WTC11 (cell line): ENCODE measurements around the gene HHAT. TPM values are rescaled to one million over a fixed set of nuclear protein-coding genes. Genes with fewer than 3 reads are reported as not detected.

Experiments used
- ATAC-seq: fragments of 200-7000 bp; cut with Tn5 transposase; 2 replicates; pipeline ENCODE4 v1.10.0; 2021; ENCODE audit warnings: mild to moderate bottlenecking, moderate library complexity
- CTCF ChIA-PET: fragments of 300-600 bp; sonication (Branson Sonifier 250); formaldehyde crosslinking; loops from one replicate; lab custom pipeline; 2021; ENCODE audit warnings: antibody characterized with exemption; lab: Charles Lee
- POLR2A ChIA-PET: fragments of 350-600 bp; sonication (Branson Sonifier 250); formaldehyde crosslinking; loops from one replicate; lab custom pipeline; 2021; ENCODE audit warnings: antibody characterized with exemption; lab: Charles Lee
- DNase-seq: peaks from one replicate; pipeline ENCODE4 v3.0.0; 2021; ENCODE audit warnings: low spot score
- H3K27ac Mint-ChIP-seq: 2 replicates; pipeline ENCODE4 v1.8.0; 2021; ENCODE audit warnings: mixed read lengths
- H3K27me3 Mint-ChIP-seq: 2 replicates; pipeline ENCODE4 v1.8.0; 2021; ENCODE audit warnings: low read depth, mild to moderate bottlenecking, moderate library complexity, mixed read lengths
- H3K36me3 Mint-ChIP-seq: 2 replicates; pipeline ENCODE4 v1.8.0; 2021; ENCODE audit warnings: mixed read lengths
- H3K4me1 Mint-ChIP-seq: 2 replicates; pipeline ENCODE4 v1.8.0; 2022; ENCODE audit warnings: mixed read lengths
- H3K4me3 Mint-ChIP-seq: 2 replicates; pipeline ENCODE4 v1.8.0; 2021; ENCODE audit warnings: mild to moderate bottlenecking, moderate library complexity, mixed read lengths
- H3K9me3 Mint-ChIP-seq: 2 replicates; pipeline ENCODE4 v1.8.0; 2021; ENCODE audit warnings: mixed read lengths
- ARID4B ChIP-seq: sonication (generic); formaldehyde crosslinking; IDR thresholded peaks from 2 replicates; pipeline ENCODE4 v1.8.0; 2023; ENCODE audit warnings: missing genetic modification reagents, mild to moderate bottlenecking, borderline replicate concordance
- CBFB ChIP-seq: sonication (generic); formaldehyde crosslinking; IDR thresholded peaks from 2 replicates; pipeline ENCODE4 v1.8.1; 2022; ENCODE audit warnings: mild to moderate bottlenecking, low read depth, missing genetic modification reagents
- CDX4 ChIP-seq: fragments of 250-450 bp; sonication (Bioruptor Pico); IDR thresholded peaks from 2 replicates; pipeline ENCODE4 v1.9.0; 2021; ENCODE audit warnings: moderate library complexity, mild to moderate bottlenecking, inconsistent platforms, borderline replicate concordance
- CREB1 ChIP-seq: sonication (generic); formaldehyde crosslinking; IDR thresholded peaks from 2 replicates; pipeline ENCODE4 v1.8.0; 2023; ENCODE audit warnings: mild to moderate bottlenecking, missing genetic modification reagents
- E2F1 ChIP-seq: sonication (generic); formaldehyde crosslinking; IDR thresholded peaks from 2 replicates; pipeline ENCODE4 v1.8.0; 2022; ENCODE audit warnings: mild to moderate bottlenecking, missing genetic modification reagents
- E2F4 ChIP-seq: sonication (generic); formaldehyde crosslinking; IDR thresholded peaks from 2 replicates; pipeline ENCODE4 v1.8.1; 2022; ENCODE audit warnings: low read depth, mild to moderate bottlenecking, moderate library complexity, missing genetic modification reagents, borderline replicate concordance
- E2F5 ChIP-seq: sonication (generic); formaldehyde crosslinking; IDR thresholded peaks from 2 replicates; pipeline ENCODE4 v1.8.1; 2022; ENCODE audit warnings: mild to moderate bottlenecking, moderate library complexity, missing genetic modification reagents
- FOXK1 ChIP-seq: sonication (generic); formaldehyde crosslinking; IDR thresholded peaks from 2 replicates; pipeline ENCODE4 v1.8.0; 2022; ENCODE audit warnings: mild to moderate bottlenecking, moderate library complexity, missing genetic modification reagents
- MAX ChIP-seq: sonication (generic); formaldehyde crosslinking; IDR thresholded peaks from 2 replicates; pipeline ENCODE4 v1.8.0; 2022; ENCODE audit warnings: mild to moderate bottlenecking, missing genetic modification reagents
- RELA ChIP-seq: sonication (generic); formaldehyde crosslinking; IDR thresholded peaks from 2 replicates; pipeline ENCODE4 v1.8.1; 2022; ENCODE audit warnings: missing genetic modification reagents, mild to moderate bottlenecking, borderline replicate concordance
- SMAD4 ChIP-seq: sonication (generic); formaldehyde crosslinking; IDR thresholded peaks from 2 replicates; pipeline ENCODE4 v1.8.0; 2022; ENCODE audit warnings: mild to moderate bottlenecking, missing genetic modification reagents
- SOX15 ChIP-seq: fragments of 250-450 bp; sonication (Bioruptor Pico); IDR thresholded peaks from 2 replicates; pipeline ENCODE4 v1.9.0; 2021; ENCODE audit warnings: mild to moderate bottlenecking
- TEAD4 ChIP-seq: sonication (generic); formaldehyde crosslinking; IDR thresholded peaks from 2 replicates; pipeline ENCODE4 v1.8.0; 2022; ENCODE audit warnings: mild to moderate bottlenecking, missing genetic modification reagents
- USF1 ChIP-seq: sonication (generic); formaldehyde crosslinking; IDR thresholded peaks from 2 replicates; pipeline ENCODE4 v1.8.0; 2022; ENCODE audit warnings: mild to moderate bottlenecking, missing genetic modification reagents
- ZBTB21 ChIP-seq: sonication (generic); formaldehyde crosslinking; IDR thresholded peaks from 2 replicates; pipeline ENCODE4 v1.8.1; 2023; ENCODE audit warnings: mild to moderate bottlenecking, missing genetic modification reagents, borderline replicate concordance
- ZMAT4 ChIP-seq: fragments of 250-450 bp; sonication (Bioruptor Pico); IDR thresholded peaks from 2 replicates; pipeline ENCODE4 v1.9.0; 2021; ENCODE audit warnings: mild to moderate bottlenecking
- ZNF281 ChIP-seq: sonication (generic); formaldehyde crosslinking; IDR thresholded peaks from 2 replicates; pipeline ENCODE4 v1.8.0; 2023; ENCODE audit warnings: mild to moderate bottlenecking, missing genetic modification reagents
- ZNF317 ChIP-seq: sonication (generic); formaldehyde crosslinking; IDR thresholded peaks from 2 replicates; pipeline ENCODE4 v1.8.1; 2023; ENCODE audit warnings: low read depth, mild to moderate bottlenecking, moderate library complexity, missing genetic modification reagents, borderline replicate concordance
- ZNF416 ChIP-seq: fragments of 250-450 bp; sonication (Bioruptor Pico); IDR thresholded peaks from 2 replicates; pipeline ENCODE4 v1.9.0; 2021; ENCODE audit warnings: mild to moderate bottlenecking, inconsistent platforms
- ZNF423 ChIP-seq: fragments of 250-450 bp; sonication (Bioruptor Pico); IDR thresholded peaks from 2 replicates; pipeline ENCODE4 v2.1.2; 2022; ENCODE audit warnings: mild to moderate bottlenecking, moderate library complexity
- total RNA-seq: library from RNA; stranded (reverse); gene quantifications from 3 replicates; pipeline ENCODE4 v1.2.3, GENCODE V29; 2021

The HHAT gene
- total RNA-seq, 1 experiment from 2014 or later = 0.39 TPM

GRCh38 chr1:210483821-210484220 lies 155.1 kb downstream of the HHAT start:
- Mint-ChIP-seq H3K4me1 (peaks cover 28% of the 10 kb centered on the region), H3K36me3 (no peaks in the 10 kb centered on the region), H3K27ac (no peak overlapping the region), H3K27me3 (no peaks in the 10 kb centered on the region; the same call in 1 of the 2 replicates), H3K9me3 (no peaks in the 10 kb centered on the region), H3K4me3 (no peak overlapping the region)
- no peak for ATAC-seq
- ChIA-PET POLR2A (no interaction called here), CTCF (interaction anchor here (1.1 kb wide), 1 partner anchor 650 kb away, joined by 3 read pairs; the partner anchor contains the start of gene KCNH1)
- no peak for DNase-seq
- TF ChIP-seq ZNF423 (no peak), E2F5 (CRISPR knock-in tag) (no peak), E2F1 (CRISPR knock-in tag) (no peak), ZBTB21 (CRISPR knock-in tag) (no peak)

GRCh38 chr1:210487021-210487420 lies 158.3 kb downstream of the HHAT start:
- no peaks in the 10 kb centered on the region; the same call in 1 of the 2 replicates for H3K27me3 Mint-ChIP-seq
- H3K9me3 Mint-ChIP-seq = no peaks in the 10 kb centered on the region
- TF ChIP-seq E2F4 (CRISPR knock-in tag) (no peak), FOXK1 (no peak), CDX4 (CRISPR knock-in tag) (no peak), ZNF281 (CRISPR knock-in tag) (no peak), CREB1 (CRISPR knock-in tag) (no peak), USF1 (no peak), SOX15 (CRISPR knock-in tag) (no peak), ZMAT4 (CRISPR knock-in tag) (no peak), ZNF416 (CRISPR knock-in tag) (no peak)
- ChIA-PET CTCF (interaction anchor here (1.5 kb wide), 1 partner anchor 647 kb away, joined by 3 read pairs; the partner anchor contains the start of gene KCNH1), POLR2A (no interaction called here)
- H3K36me3 Mint-ChIP-seq = no peaks in the 10 kb centered on the region
- no peak for DNase-seq
- H3K4me3 Mint-ChIP-seq = no peak overlapping the region
- peaks cover 19% of the 10 kb centered on the region for H3K4me1 Mint-ChIP-seq
- no peak overlapping the region for H3K27ac Mint-ChIP-seq
- ATAC-seq = no peak

GRCh38 chr1:210489491-210489890 lies 160.8 kb downstream of the HHAT start:
- no peak for ATAC-seq
- no peak overlapping the region for H3K27ac Mint-ChIP-seq
- no peak overlapping the region for H3K4me3 Mint-ChIP-seq
- DNase-seq = no peak
- peaks cover 13% of the 10 kb centered on the region for H3K4me1 Mint-ChIP-seq
- ChIA-PET POLR2A (no interaction called here), CTCF (interaction anchor here (1.4 kb wide), 1 partner anchor 41 kb away, joined by 4 read pairs; no protein-coding TSS in a partner anchor)
- H3K36me3 Mint-ChIP-seq = no peaks in the 10 kb centered on the region
- H3K9me3 Mint-ChIP-seq = no peaks in the 10 kb centered on the region
- no peaks in the 10 kb centered on the region; the same call in 1 of the 2 replicates for H3K27me3 Mint-ChIP-seq
- TF ChIP-seq MAX (CRISPR knock-in tag) (no peak), ARID4B (CRISPR knock-in tag) (no peak), TEAD4 (CRISPR knock-in tag) (no peak), CBFB (no peak), ZNF317 (CRISPR knock-in tag) (no peak), RELA (CRISPR knock-in tag) (no peak), SMAD4 (CRISPR knock-in tag) (no peak)
